D721Med (cell line): ENCODE results near the gene SSTR5.

Experiments
- DNase-seq: peaks from one replicate; pipeline ENCODE4 v3.0.0; 2011; ENCODE audit warnings: low spot score; ENCODE audit not compliant: insufficient read length
- FAIRE-seq: peaks from 2 replicates; lab custom pipeline; 2011; peaks lifted over from hg19 to GRCh38; lab: Jason Lieb, UNC
- CTCF ChIP-seq: IDR thresholded peaks from 2 replicates; pipeline ENCODE4 v1.5.1; 2012; ENCODE audit warnings: mild to moderate bottlenecking, control low read depth; ENCODE audit not compliant: insufficient read depth; ENCODE audit errors: missing control alignments

SSTR5 gene

GRCh38 chr16:1078579-1079021 lies 6.1 kb downstream of the SSTR5 start:
- DNase-seq = no peak
- TF ChIP-seq CTCF = no peak
- no peak for FAIRE-seq

- TF ChIP-seq CTCF = no peak
- DNase-seq (no peak), FAIRE-seq (no peak)
These were observed 6.8 kb downstream of the SSTR5 start for GRCh38 chr16:1079341-1079740.

GRCh38 chr16:1079786-1080525 lies 7.4 kb downstream of the SSTR5 start:
- no peak for TF ChIP-seq CTCF
- FAIRE-seq (no peak), DNase-seq (no peak)

GRCh38 chr16:1080801-1081733 lies 8.5 kb downstream of the SSTR5 start:
- TF ChIP-seq CTCF = no peak
- no peak for DNase-seq
- no peak for FAIRE-seq

GRCh38 chr16:1081734-1082265 lies 9.3 kb downstream of the SSTR5 start:
- peak; percentile 84 for DNase-seq
- FAIRE-seq = no peak

More at GRCh38 chr16:1081734-1082265, 9.3 kb downstream of the SSTR5 start:
- TF ChIP-seq CTCF = no peak
